ENCODE measurements around the gene CTNNA2. TPM values are rescaled to one million over a fixed set of nuclear protein-coding genes. Genes with fewer than 3 reads are reported as not detected.

The CTNNA2 gene
- total and polyA plus RNA-seq, 4 donors = 0.01 to 0.37 TPM; not detected in 2

GRCh38 chr2:80166483-80167171 lies 653.8 kb downstream of the CTNNA2 start:
- ATAC-seq (ENCODE audit: insufficient read depth, low FRiP score) (no peak), DNase-seq (no peak)
- no peaks in the 10 kb centered on the region for H3K27me3 ChIP-seq (ENCODE audit: control insufficient read depth in 3 of 3, insufficient read depth in 3 of 3, low read length in 2 of 3)
- H3K9ac ChIP-seq (ENCODE audit: insufficient read depth in 1 of 2, low read length in 2 of 2) = no peak overlapping the region
- H3K27ac ChIP-seq (ENCODE audit: low read depth in 1 of 2, low read length in 1 of 2) = no peak overlapping the region
- H3K4me1 ChIP-seq (ENCODE audit: control insufficient read depth in 5 of 5, insufficient read depth in 5 of 5, low read length in 5 of 5) = no peaks in the 10 kb centered on the region
- 43 to 67% methylated on average over 3 of the region's 3 CpGs for WGBS, 2 donors
- no peaks in the 10 kb centered on the region for H3K9me3 ChIP-seq (ENCODE audit: control insufficient read depth in 4 of 4, insufficient read depth in 3 of 4, low read length in 3 of 4)
- H3K36me3 ChIP-seq (ENCODE audit: control insufficient read depth in 4 of 4, insufficient read depth in 4 of 4, low read length in 4 of 4) = no peaks in the 10 kb centered on the region
- no peak for TF ChIP-seq CTCF (IDR thresholded peaks at IDR 0.05; ENCODE audit: control extremely low read depth, extremely low read depth)
- H3K4me3 ChIP-seq = no peak overlapping the region

- DNase-seq = no peak
- H3K9me3 ChIP-seq (ENCODE audit: control insufficient read depth in 4 of 4, insufficient read depth in 3 of 4, low read length in 3 of 4) = no peaks in the 10 kb centered on the region
- H3K27ac ChIP-seq (ENCODE audit: low read depth in 1 of 2, low read length in 1 of 2) = no peak overlapping the region
- no peaks in the 10 kb centered on the region for H3K4me1 ChIP-seq (ENCODE audit: control insufficient read depth in 5 of 5, insufficient read depth in 5 of 5, low read length in 5 of 5)
- no peak for TF ChIP-seq CTCF (IDR thresholded peaks at IDR 0.05; ENCODE audit: control extremely low read depth, extremely low read depth)
- no peak overlapping the region for H3K9ac ChIP-seq (ENCODE audit: insufficient read depth in 1 of 2, low read length in 2 of 2)
- no peaks in the 10 kb centered on the region for H3K27me3 ChIP-seq (ENCODE audit: control insufficient read depth in 3 of 3, insufficient read depth in 3 of 3, low read length in 2 of 3)
- no peak overlapping the region for H3K4me3 ChIP-seq
- no peak for ATAC-seq (ENCODE audit: insufficient read depth, low FRiP score)
- WGBS, 2 donors = 67 to 71% methylated on average over 1 of the region's 1 CpG
- no peaks in the 10 kb centered on the region for H3K36me3 ChIP-seq (ENCODE audit: control insufficient read depth in 4 of 4, insufficient read depth in 4 of 4, low read length in 4 of 4)
These were observed 654.5 kb downstream of the CTNNA2 start for GRCh38 chr2:80167284-80167808.

- H3K27me3 ChIP-seq (ENCODE audit: control insufficient read depth in 3 of 3, insufficient read depth in 3 of 3, low read length in 2 of 3) = no peaks in the 10 kb centered on the region
- WGBS, 2 donors = 23 to 43% methylated on average over 2 of the region's 2 CpGs
- no peak overlapping the region for H3K9ac ChIP-seq (ENCODE audit: insufficient read depth in 1 of 2, low read length in 2 of 2)
- H3K36me3 ChIP-seq (ENCODE audit: control insufficient read depth in 4 of 4, insufficient read depth in 4 of 4, low read length in 4 of 4) = no peaks in the 10 kb centered on the region
- H3K9me3 ChIP-seq (ENCODE audit: control insufficient read depth in 4 of 4, insufficient read depth in 3 of 4, low read length in 3 of 4) = no peaks in the 10 kb centered on the region
- H3K27ac ChIP-seq (ENCODE audit: low read depth in 1 of 2, low read length in 1 of 2) = no peak overlapping the region
- ATAC-seq (ENCODE audit: insufficient read depth, low FRiP score) = no peak
- no peak for DNase-seq
- no peak overlapping the region for H3K4me3 ChIP-seq
- no peak for TF ChIP-seq CTCF (IDR thresholded peaks at IDR 0.05; ENCODE audit: control extremely low read depth, extremely low read depth)
- H3K4me1 ChIP-seq (ENCODE audit: control insufficient read depth in 5 of 5, insufficient read depth in 5 of 5, low read length in 5 of 5) = no peaks in the 10 kb centered on the region
These were observed 655.2 kb downstream of the CTNNA2 start for GRCh38 chr2:80168037-80168436.
